Calu3 (cell line): ENCODE measurements around the gene RPL27. TPM values are rescaled to one million over a fixed set of nuclear protein-coding genes. Genes with fewer than 3 reads are reported as not detected.

Experiments
- Bru-seq: library from RNA; stranded (reverse); fragments of 400-500 nt; gene quantifications from one replicate; lab custom pipeline; 2021; lab: Mats Ljungman, UMichigan
- BruChase-seq, 2 experiments: library from RNA; stranded (reverse); fragments of 400-500 nt; gene quantifications; one replicate each; lab custom pipeline; 2021; lab: Mats Ljungman, UMichigan
- BruUV-seq: library from RNA; stranded (reverse); fragments of 400-500 nt; replicated peaks from 2 replicates; lab custom pipeline; 2021; lab: Mats Ljungman, UMichigan
- CTCF ChIA-PET: fragments of 300-600 bp; sonication (Branson Sonifier 250); formaldehyde crosslinking; loops from one replicate; lab custom pipeline; 2022; ENCODE audit warnings: antibody characterized with exemption; lab: Charles Lee
- DNase-seq: peaks from one replicate; pipeline ENCODE4 v3.0.0; 2022
- H3K27ac Mint-ChIP-seq: one replicate; pipeline ENCODE4 v1.8.0; 2022; ENCODE audit warnings: mixed read lengths; ENCODE audit not compliant: unreplicated experiment
- H3K27me3 Mint-ChIP-seq: one replicate; pipeline ENCODE4 v1.8.0; 2022; ENCODE audit warnings: mixed read lengths; ENCODE audit not compliant: unreplicated experiment
- H3K36me3 Mint-ChIP-seq: one replicate; pipeline ENCODE4 v1.8.0; 2022; ENCODE audit warnings: mild to moderate bottlenecking, moderate library complexity, mixed read lengths; ENCODE audit not compliant: insufficient read depth, unreplicated experiment
- H3K4me1 Mint-ChIP-seq: one replicate; pipeline ENCODE4 v1.8.0; 2022; ENCODE audit warnings: mild to moderate bottlenecking, low read depth, mixed read lengths; ENCODE audit not compliant: unreplicated experiment
- H3K4me3 Mint-ChIP-seq: one replicate; pipeline ENCODE4 v1.8.0; 2022; ENCODE audit warnings: mild to moderate bottlenecking, low read depth, moderate library complexity, mixed read lengths; ENCODE audit not compliant: unreplicated experiment
- H3K9me3 Mint-ChIP-seq: one replicate; pipeline ENCODE4 v1.8.0; 2022; ENCODE audit warnings: low read depth, mixed read lengths; ENCODE audit not compliant: unreplicated experiment
- CTCF ChIP-seq: fragments of 200-600 bp; IDR thresholded peaks from one replicate; pipeline ENCODE4 v1.8.0; 2022; ENCODE audit warnings: antibody characterized with exemption; ENCODE audit not compliant: unreplicated experiment
- intact Hi-C: fragments of 100-400 bp; cut with micrococcal nuclease; formaldehyde crosslinking; loops from one replicate; pipeline ENCODE4 v1.10.0; 2022; ENCODE audit not compliant: unreplicated experiment
- long read RNA-seq: library from polyadenylated mRNA; stranded (forward); transcript quantifications from one replicate; pipeline ENCODE4 v2.0.0, GENCODE V29; 2022
- total RNA-seq: library from RNA; stranded (reverse); gene quantifications from 2 replicates; pipeline ENCODE4 v1.2.3, GENCODE V29; 2022

Gene RPL27
- total RNA-seq (1,193 and 1,292 TPM in 2 replicates), Bru-seq, nascent RNA (percentile 98 among the genes with signal in this experiment), BruChase-seq, experiment 1, labeled RNA remaining after a 6-hour chase (percentile 99 among the genes with signal in this experiment), BruChase-seq, experiment 2, labeled RNA remaining after a 2-hour chase (percentile 98 among the genes with signal in this experiment)
- long read RNA-seq, transcript RPL27-201 (5 exons, 505 nt) = major isoform, 857 of 1,392 reads
- long read RNA-seq, transcript RPL27-204 (4 exons, 318 nt) = minor isoform, 29 of 1,392 reads
- long read RNA-seq, transcript RPL27-206 (4 exons, 730 nt) = minor isoform, 207 of 1,392 reads
- long read RNA-seq, transcript RPL27-208 (3 exons, 1,872 nt) = minor isoform, 258 of 1,392 reads
- long read RNA-seq, partial matches to known transcripts = 29 of 1,392 reads
- long read RNA-seq, other reads (novel, unspliced or antisense) = 11 of 1,392 reads

GRCh38 chr17:42997984-42998938 is at the start of gene RPL27:
TSS of gene RPL27 (plus strand) at chr17:42998419. CDS start at chr17:42998751, 332 bp downstream.
- peaks cover 87% of the 10 kb centered on the region for H3K36me3 Mint-ChIP-seq
- intact Hi-C loops = loop anchor here (1.0 kb wide), 1 partner anchor 14 kb away; no protein-coding TSS in a partner anchor

GRCh38 chr17:42950044-42950783 is 48.0 kb upstream of the RPL27 start:
- intact Hi-C loops = no loop called here
- Mint-ChIP-seq H3K36me3 (peaks cover 65% of the 10 kb centered on the region), H3K4me1 (no peaks in the 10 kb centered on the region), H3K27me3 (no peaks in the 10 kb centered on the region), H3K9me3 (no peaks in the 10 kb centered on the region), H3K27ac (no peak overlapping the region), H3K4me3 (no peak overlapping the region)
- DNase-seq = no peak
- no TSS peak for BruUV-seq
- CTCF ChIA-PET = interaction anchor here (0.7 kb wide), 1 partner anchor 71 kb away, joined by 7 read pairs; no protein-coding TSS in a partner anchor
- TF ChIP-seq CTCF = no peak

More at GRCh38 chr17:42997984-42998938, at the start of gene RPL27:
- Mint-ChIP-seq H3K4me3 (peak within 1 kb of the TSS; percentile 99), H3K27me3 (no peaks in the 10 kb centered on the region), H3K27ac (peak within 1 kb of the TSS; percentile 100), H3K9me3 (no peaks in the 10 kb centered on the region), H3K4me1 (peaks cover 19% of the 10 kb centered on the region)
- TF ChIP-seq CTCF = peak; percentile 96
- CTCF ChIA-PET = interaction anchor here (0.6 to 2.2 kb wide), 25 partner anchors 8 to 420 kb away, joined by 3 to 16 read pairs (median 4); partner anchors contain the start of genes AARSD1, BECN1, BRCA1 and IFI35
- BruUV-seq = TSS peak; percentile 77
- peak; percentile 99 for DNase-seq

- intact Hi-C loops = no loop called here
- no peak for TF ChIP-seq CTCF
- CTCF ChIA-PET = interaction anchor here (0.8 kb wide), 1 partner anchor 24 kb away, joined by 3 read pairs; no protein-coding TSS in a partner anchor
- no TSS peak for BruUV-seq
- no peaks in the 10 kb centered on the region for H3K27me3 Mint-ChIP-seq
- no peak overlapping the region for H3K4me3 Mint-ChIP-seq
- peaks cover 79% of the 10 kb centered on the region for H3K36me3 Mint-ChIP-seq
- no peak for DNase-seq
- no peaks in the 10 kb centered on the region for H3K4me1 Mint-ChIP-seq
- H3K9me3 Mint-ChIP-seq = no peaks in the 10 kb centered on the region
- H3K27ac Mint-ChIP-seq = no peak overlapping the region
These were observed 44.5 kb upstream of the RPL27 start for GRCh38 chr17:42953669-42954068.
